Thyroid gland (tissue), 4 donors: Measurements from ENCODE around the gene RALB. TPM values are rescaled to one million over a fixed set of nuclear protein-coding genes. Genes with fewer than 3 reads are reported as not detected.

ENCODE experiments used
- DNase-seq, 2 donors: peaks; one replicate each; pipeline ENCODE4 v3.0.0-alpha.2; 2019
- H3K27ac ChIP-seq, 3 donors: fragments of 200-600 bp; sonication (generic); 1 replicate in 2 of 3; 2 replicates in 1 of 3; pipeline ENCODE4 v1.5.1; 2016 to 2019; ENCODE audit warnings: mild to moderate bottlenecking in 1 of 3, moderate library complexity in 1 of 3
- H3K27me3 ChIP-seq: fragments of 200-600 bp; sonication (generic); one replicate; pipeline ENCODE4 v1.5.1; 2019
- H3K36me3 ChIP-seq, 2 donors: fragments of 200-600 bp; sonication (generic); one replicate each; pipeline ENCODE4 v1.5.1; 2016 to 2019
- H3K4me1 ChIP-seq, 2 donors: fragments of 200-600 bp; sonication (generic); one replicate each; pipeline ENCODE4 v1.5.1; 2017 to 2019
- H3K4me3 ChIP-seq, 3 donors: fragments of 200-600 bp; sonication (generic); replicated peaks in 1 of 3; 1 replicate in 2 of 3; 2 replicates in 1 of 3; pipeline ENCODE4 v1.5.1; 2016; ENCODE audit warnings: mild to moderate bottlenecking in 1 of 3
- H3K9me3 ChIP-seq: fragments of 200-600 bp; sonication (generic); one replicate; pipeline ENCODE4 v1.5.1; 2017
- POLR2A ChIP-seq, 2 donors: fragments of 450-650 bp; IDR thresholded peaks; one replicate each; pipeline ENCODE4 v1.6.1; 2017; ENCODE audit warnings: antibody characterized with exemption in 2 of 2, mild to moderate bottlenecking in 2 of 2, moderate library complexity in 1 of 2
- WGBS, 2 donors: methylation state at CpG; one replicate each; pipeline ENCODE4 v1.1.5; 2017; 5-methylcytosine and 5-hydroxymethylcytosine counted together
- intact Hi-C: fragments of 100-400 bp; cut with DNase I; formaldehyde crosslinking; loops from one replicate; pipeline ENCODE4 v1.15.1; 2023
- total RNA-seq, 4 donors: library from RNA; depleted of rRNA; stranded (reverse); fragments of >200 nt; gene quantifications; one replicate each; pipeline ENCODE4 v1.2.3, GENCODE V29; 2016
- TF ChIP-seq, protein P1 (sequence below), 6 experiments: fragments of 200-600 bp in 3 of 6; fragments of 450-650 bp in 3 of 6; sonication (generic) in 3 of 6; IDR thresholded peaks; one replicate each; pipeline ENCODE4 v1.5.1; 2016 to 2019; ENCODE audit warnings: antibody characterized with exemption in 6 of 6, mild to moderate bottlenecking in 2 of 6, inconsistent platforms in 1 of 6, moderate library complexity in 1 of 6

Gene RALB
- total RNA-seq, 4 donors from 2014 or later = 39.7 to 64.2 (median 45.4) TPM

DNA sequence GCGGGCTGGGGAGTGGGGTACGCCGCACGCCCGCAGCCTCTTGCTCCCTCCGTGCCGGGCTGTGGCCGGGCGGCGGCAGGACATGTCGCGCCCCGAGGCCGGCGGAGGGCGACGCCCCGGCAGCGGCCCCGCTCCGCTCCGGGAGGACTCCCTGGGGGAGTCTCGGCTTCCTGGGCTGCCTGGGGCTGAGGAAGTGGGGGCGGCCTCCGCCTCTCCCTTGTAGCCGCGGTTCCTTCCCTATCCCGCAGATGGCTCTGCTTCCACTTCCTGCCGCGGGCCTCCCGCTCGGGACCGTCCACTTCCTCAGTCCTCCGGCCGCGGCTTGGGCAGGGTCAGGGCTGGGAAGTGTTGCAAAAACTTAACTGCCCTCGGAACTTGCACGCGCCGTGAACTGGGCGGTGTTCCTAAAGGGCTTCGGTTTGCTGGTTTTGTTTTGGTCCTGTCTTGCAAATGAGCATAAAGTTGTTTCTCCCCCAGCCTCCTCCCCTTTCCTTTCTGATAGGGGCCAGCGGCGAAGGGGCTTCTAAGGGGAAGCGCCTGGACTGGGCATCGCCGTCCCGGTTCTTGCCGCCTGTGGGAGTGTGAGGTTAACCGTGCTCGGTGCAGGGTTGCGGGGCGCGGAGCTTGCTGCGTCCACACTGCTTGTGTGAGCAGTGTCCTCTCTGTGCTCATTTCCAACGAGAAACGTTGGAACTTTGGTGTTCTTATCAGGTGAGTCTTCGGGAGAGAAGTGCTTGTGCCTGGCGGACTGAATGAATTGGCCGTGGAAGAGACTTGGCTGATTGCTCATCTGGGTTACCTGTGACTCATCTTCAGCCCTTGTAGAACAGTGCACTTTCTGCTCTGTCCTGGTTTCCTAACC lies 600 bp downstream of the RALB start:
- peaks cover 7 to 35% of the 10 kb centered on the region in 2 donors for H3K4me1 ChIP-seq
- peak overlapping the region; percentile 39 to 81 (median 80) for H3K4me3 ChIP-seq
- 0 to 1% methylated on average over 24 to 25 of the region's 60 CpGs for WGBS, 2 donors
- H3K36me3 ChIP-seq = no peaks in the 10 kb centered on the region
- H3K9me3 ChIP-seq = no peaks in the 10 kb centered on the region
- TF ChIP-seq, protein P1, sequence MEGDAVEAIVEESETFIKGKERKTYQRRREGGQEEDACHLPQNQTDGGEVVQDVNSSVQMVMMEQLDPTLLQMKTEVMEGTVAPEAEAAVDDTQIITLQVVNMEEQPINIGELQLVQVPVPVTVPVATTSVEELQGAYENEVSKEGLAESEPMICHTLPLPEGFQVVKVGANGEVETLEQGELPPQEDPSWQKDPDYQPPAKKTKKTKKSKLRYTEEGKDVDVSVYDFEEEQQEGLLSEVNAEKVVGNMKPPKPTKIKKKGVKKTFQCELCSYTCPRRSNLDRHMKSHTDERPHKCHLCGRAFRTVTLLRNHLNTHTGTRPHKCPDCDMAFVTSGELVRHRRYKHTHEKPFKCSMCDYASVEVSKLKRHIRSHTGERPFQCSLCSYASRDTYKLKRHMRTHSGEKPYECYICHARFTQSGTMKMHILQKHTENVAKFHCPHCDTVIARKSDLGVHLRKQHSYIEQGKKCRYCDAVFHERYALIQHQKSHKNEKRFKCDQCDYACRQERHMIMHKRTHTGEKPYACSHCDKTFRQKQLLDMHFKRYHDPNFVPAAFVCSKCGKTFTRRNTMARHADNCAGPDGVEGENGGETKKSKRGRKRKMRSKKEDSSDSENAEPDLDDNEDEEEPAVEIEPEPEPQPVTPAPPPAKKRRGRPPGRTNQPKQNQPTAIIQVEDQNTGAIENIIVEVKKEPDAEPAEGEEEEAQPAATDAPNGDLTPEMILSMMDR (IDR thresholded peaks at IDR 0.05) = peak in 4 of 6 experiments; percentile 25 to 46 (median 28)
- no peak for TF ChIP-seq POLR2A (IDR thresholded peaks at IDR 0.05)
- intact Hi-C loops = no loop called here
- H3K27me3 ChIP-seq = no peaks in the 10 kb centered on the region
- peak; percentile 77 to 78 for DNase-seq
- H3K27ac ChIP-seq = peak overlapping the region; percentile 65 to 92 (median 73)

GRCh38 chr2:120254178-120254577 lies 1.5 kb downstream of the RALB start:
- H3K27ac ChIP-seq = no peak overlapping the region
- peaks cover 7 to 37% of the 10 kb centered on the region in 2 donors for H3K4me1 ChIP-seq
- TF ChIP-seq, protein P1 (IDR thresholded peaks at IDR 0.05) = no peak
- no peak for TF ChIP-seq POLR2A (IDR thresholded peaks at IDR 0.05)
- 68 to 74% methylated on average over 8 of the region's 8 CpGs for WGBS, 2 donors
- H3K9me3 ChIP-seq = no peaks in the 10 kb centered on the region
- H3K36me3 ChIP-seq = no peaks in the 10 kb centered on the region
- H3K4me3 ChIP-seq = peak overlapping the region in 1 of 3 donors; percentile 81
- H3K27me3 ChIP-seq = no peaks in the 10 kb centered on the region
- DNase-seq = no peak
- intact Hi-C loops = no loop called here

DNA sequence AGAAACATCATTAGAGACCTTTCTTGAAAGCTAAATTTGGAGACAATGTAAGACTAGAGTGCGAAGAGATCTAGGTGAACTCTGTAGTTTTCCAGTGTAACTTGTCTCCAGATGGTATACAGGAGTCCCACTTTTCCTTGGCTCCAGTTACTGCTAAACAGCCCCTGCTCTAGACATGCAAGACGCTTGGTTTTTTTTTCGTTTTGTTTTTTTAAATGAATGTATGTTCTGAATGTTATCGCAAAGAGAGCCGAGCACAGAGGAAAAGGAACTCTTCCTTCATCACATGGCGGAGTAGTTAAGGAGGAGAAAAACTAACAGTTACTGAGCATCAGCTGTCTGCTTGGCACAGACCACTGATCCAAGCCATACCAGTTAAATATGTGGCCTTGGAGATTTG lies 2.4 kb downstream of the RALB start:
- Histone ChIP-seq H3K4me3 (no peak overlapping the region), H3K27ac (no peak overlapping the region), H3K9me3 (no peaks in the 10 kb centered on the region), H3K36me3 (no peaks in the 10 kb centered on the region), H3K27me3 (no peaks in the 10 kb centered on the region), H3K4me1 (peaks cover 7 to 37% of the 10 kb centered on the region in 2 donors)
- DNase-seq = no peak
- intact Hi-C loops = no loop called here
- TF ChIP-seq POLR2A (IDR thresholded peaks at IDR 0.05) = no peak
- TF ChIP-seq, protein P1 (IDR thresholded peaks at IDR 0.05) = no peak
- WGBS, 2 donors = 75 to 79% methylated on average over 6 of the region's 6 CpGs

DNA sequence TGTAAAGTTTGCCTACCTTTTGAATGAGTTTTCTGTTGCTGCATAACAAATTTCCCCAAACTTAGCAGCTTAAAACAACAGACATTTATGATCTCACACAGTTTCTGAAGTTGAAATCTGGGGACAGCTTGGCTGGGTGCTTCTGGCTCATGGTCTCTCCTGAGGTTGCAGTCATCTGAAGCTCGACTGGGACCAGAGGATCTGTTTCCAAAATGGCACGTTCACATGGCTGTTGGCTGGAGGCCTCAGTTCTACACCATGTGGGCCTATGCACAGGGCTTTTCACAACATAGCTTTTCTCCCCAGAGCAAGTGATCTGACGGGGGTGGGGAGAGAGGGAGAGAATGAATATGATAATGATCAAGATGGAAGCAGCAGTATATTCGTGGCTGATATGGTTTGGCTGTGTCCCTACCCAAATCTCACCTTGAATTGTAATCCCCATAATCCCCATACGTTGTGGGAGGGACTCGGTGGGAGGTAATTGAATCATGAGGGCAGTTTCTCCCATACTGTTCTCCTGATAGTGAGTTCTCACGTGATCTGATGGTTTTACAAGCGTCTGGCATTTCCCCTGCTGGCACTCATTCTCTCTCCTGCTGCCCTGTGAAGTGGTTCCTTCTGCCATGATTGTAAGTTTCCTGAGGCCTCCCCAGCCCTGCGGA lies 3.5 kb downstream of the RALB start:
- WGBS, 2 donors = 78 to 82% methylated on average over 9 of the region's 9 CpGs
- Histone ChIP-seq H3K9me3 (no peaks in the 10 kb centered on the region), H3K4me3 (no peak overlapping the region), H3K27me3 (no peaks in the 10 kb centered on the region), H3K36me3 (no peaks in the 10 kb centered on the region), H3K27ac (no peak overlapping the region), H3K4me1 (peaks cover 7 to 44% of the 10 kb centered on the region in 2 donors)
- TF ChIP-seq, protein P1 (IDR thresholded peaks at IDR 0.05) = no peak
- no peak for TF ChIP-seq POLR2A (IDR thresholded peaks at IDR 0.05)
- intact Hi-C loops = no loop called here
- DNase-seq = no peak

GRCh38 chr2:120256651-120257000 lies 4.0 kb downstream of the RALB start:
- H3K27ac ChIP-seq = no peak overlapping the region
- no peaks in the 10 kb centered on the region for H3K27me3 ChIP-seq
- peaks cover 7 to 45% of the 10 kb centered on the region in 2 donors for H3K4me1 ChIP-seq
- 86 to 88% methylated on average over 1 of the region's 1 CpG for WGBS, 2 donors
- no peak overlapping the region for H3K4me3 ChIP-seq
- no peak for DNase-seq
- H3K9me3 ChIP-seq = no peaks in the 10 kb centered on the region
- TF ChIP-seq, protein P1 (IDR thresholded peaks at IDR 0.05) = no peak
- TF ChIP-seq POLR2A (IDR thresholded peaks at IDR 0.05) = no peak
- no peaks in the 10 kb centered on the region for H3K36me3 ChIP-seq
- intact Hi-C loops = no loop called here
